H1 (cell line): ENCODE measurements around the gene ECT2L. TPM values are rescaled to one million over a fixed set of nuclear protein-coding genes. Genes with fewer than 3 reads are reported as not detected.

Experiments
- CHD2 ChIP-seq: IDR thresholded peaks from 2 replicates; pipeline ENCODE4 v1.6.1; 2012; ENCODE audit warnings: low read length, improper control_type of control experiment
- MAFK ChIP-seq: IDR thresholded peaks from 2 replicates; pipeline ENCODE4 v1.6.1; 2012; ENCODE audit warnings: low read depth, mild to moderate bottlenecking, improper control_type of control experiment, low read length
- SIRT6 ChIP-seq: IDR thresholded peaks from one replicate; pipeline ENCODE4 v1.7.1; 2012; ENCODE audit warnings: low read length, inconsistent platforms
- TCF12 ChIP-seq: IDR thresholded peaks from 2 replicates; pipeline ENCODE4 v1.6.1; 2011; ENCODE audit warnings: low read depth, mild to moderate bottlenecking, low read length
- YY1 ChIP-seq: IDR thresholded peaks from 2 replicates; pipeline ENCODE4 v1.6.1; 2011; ENCODE audit warnings: low read depth, mild to moderate bottlenecking, low read length
- ZNF274 ChIP-seq: IDR thresholded peaks from 2 replicates; pipeline ENCODE4 v1.7.0; 2012; ENCODE audit warnings: low read length, borderline replicate concordance; ENCODE audit errors: extremely low read depth
- polyA plus RNA-seq, 7 experiments: library from polyadenylated mRNA; depleted of rRNA in 3 of 7; stranded (reverse) in 5 of 7; unstranded in 2 of 7; fragments of >200 nt in 5 of 7; fragments of 200-250 nt in 2 of 7; gene quantifications; 1 replicate in 5 of 7; 2 replicates in 1 of 7; 4 replicates in 1 of 7; pipeline versions ENCODE4 v1.2.1 to v1.2.3, GENCODE V29; 2011 to 2013; ENCODE audit warnings: missing spikeins in 2 of 7, mixed read lengths in 2 of 7
- total RNA-seq: library from RNA; stranded (reverse); fragmentation: NEBNext Ultra II Directional; extraction: Animal tissue kit (Norgen Biotek cat#: 25700); gene quantifications from 2 replicates; pipeline ENCODE4 v1.2.1, GENCODE V29; 2021
- TF ChIP-seq, protein P1 (sequence below): fragments of 300-600 bp; sonication (generic); IDR thresholded peaks from 2 replicates; pipeline ENCODE4 v1.7.1; 2012; ENCODE audit warnings: low read length, moderate library complexity, mild to moderate bottlenecking, inconsistent platforms; ENCODE audit not compliant: insufficient replicate concordance
- TF ChIP-seq, protein P2 (sequence below), 3 experiments: IDR thresholded peaks; 1 replicate in 2 of 3; 2 replicates in 1 of 3; pipeline versions ENCODE4 v1.5.1 to v1.6.1; 2011; ENCODE audit warnings: low read length in 3 of 3, mild to moderate bottlenecking in 3 of 3, inconsistent platforms in 2 of 3, low read depth in 1 of 3, moderate library complexity in 1 of 3; ENCODE audit not compliant: insufficient read depth in 1 of 3; ENCODE audit errors: control extremely low read depth in 1 of 3

The ECT2L gene
- total and polyA plus RNA-seq, 2 of the 8 experiments (the other 6 are each of a cell fraction or from before 2014, with no cell fraction given): not detected

DNA sequence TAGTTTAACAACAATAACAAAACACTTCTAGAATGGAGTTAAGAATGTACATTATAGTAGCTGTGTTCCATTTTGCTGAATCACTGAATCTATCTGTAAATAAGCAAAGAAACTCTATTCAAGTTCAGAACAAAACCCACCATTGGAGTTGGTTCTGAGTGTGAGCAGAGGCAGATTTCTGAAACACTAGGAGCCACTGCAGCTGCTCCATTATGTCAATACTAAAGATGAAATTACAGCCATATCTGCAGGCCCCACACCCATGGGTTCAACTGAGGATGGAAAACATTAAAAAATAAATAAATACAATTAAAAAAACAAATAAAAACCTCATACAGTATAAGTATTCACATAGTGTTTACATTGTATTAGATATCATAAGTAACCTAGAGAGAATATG lies 101.1 kb downstream of the ECT2L start (continued):
- TF ChIP-seq, protein P1, sequence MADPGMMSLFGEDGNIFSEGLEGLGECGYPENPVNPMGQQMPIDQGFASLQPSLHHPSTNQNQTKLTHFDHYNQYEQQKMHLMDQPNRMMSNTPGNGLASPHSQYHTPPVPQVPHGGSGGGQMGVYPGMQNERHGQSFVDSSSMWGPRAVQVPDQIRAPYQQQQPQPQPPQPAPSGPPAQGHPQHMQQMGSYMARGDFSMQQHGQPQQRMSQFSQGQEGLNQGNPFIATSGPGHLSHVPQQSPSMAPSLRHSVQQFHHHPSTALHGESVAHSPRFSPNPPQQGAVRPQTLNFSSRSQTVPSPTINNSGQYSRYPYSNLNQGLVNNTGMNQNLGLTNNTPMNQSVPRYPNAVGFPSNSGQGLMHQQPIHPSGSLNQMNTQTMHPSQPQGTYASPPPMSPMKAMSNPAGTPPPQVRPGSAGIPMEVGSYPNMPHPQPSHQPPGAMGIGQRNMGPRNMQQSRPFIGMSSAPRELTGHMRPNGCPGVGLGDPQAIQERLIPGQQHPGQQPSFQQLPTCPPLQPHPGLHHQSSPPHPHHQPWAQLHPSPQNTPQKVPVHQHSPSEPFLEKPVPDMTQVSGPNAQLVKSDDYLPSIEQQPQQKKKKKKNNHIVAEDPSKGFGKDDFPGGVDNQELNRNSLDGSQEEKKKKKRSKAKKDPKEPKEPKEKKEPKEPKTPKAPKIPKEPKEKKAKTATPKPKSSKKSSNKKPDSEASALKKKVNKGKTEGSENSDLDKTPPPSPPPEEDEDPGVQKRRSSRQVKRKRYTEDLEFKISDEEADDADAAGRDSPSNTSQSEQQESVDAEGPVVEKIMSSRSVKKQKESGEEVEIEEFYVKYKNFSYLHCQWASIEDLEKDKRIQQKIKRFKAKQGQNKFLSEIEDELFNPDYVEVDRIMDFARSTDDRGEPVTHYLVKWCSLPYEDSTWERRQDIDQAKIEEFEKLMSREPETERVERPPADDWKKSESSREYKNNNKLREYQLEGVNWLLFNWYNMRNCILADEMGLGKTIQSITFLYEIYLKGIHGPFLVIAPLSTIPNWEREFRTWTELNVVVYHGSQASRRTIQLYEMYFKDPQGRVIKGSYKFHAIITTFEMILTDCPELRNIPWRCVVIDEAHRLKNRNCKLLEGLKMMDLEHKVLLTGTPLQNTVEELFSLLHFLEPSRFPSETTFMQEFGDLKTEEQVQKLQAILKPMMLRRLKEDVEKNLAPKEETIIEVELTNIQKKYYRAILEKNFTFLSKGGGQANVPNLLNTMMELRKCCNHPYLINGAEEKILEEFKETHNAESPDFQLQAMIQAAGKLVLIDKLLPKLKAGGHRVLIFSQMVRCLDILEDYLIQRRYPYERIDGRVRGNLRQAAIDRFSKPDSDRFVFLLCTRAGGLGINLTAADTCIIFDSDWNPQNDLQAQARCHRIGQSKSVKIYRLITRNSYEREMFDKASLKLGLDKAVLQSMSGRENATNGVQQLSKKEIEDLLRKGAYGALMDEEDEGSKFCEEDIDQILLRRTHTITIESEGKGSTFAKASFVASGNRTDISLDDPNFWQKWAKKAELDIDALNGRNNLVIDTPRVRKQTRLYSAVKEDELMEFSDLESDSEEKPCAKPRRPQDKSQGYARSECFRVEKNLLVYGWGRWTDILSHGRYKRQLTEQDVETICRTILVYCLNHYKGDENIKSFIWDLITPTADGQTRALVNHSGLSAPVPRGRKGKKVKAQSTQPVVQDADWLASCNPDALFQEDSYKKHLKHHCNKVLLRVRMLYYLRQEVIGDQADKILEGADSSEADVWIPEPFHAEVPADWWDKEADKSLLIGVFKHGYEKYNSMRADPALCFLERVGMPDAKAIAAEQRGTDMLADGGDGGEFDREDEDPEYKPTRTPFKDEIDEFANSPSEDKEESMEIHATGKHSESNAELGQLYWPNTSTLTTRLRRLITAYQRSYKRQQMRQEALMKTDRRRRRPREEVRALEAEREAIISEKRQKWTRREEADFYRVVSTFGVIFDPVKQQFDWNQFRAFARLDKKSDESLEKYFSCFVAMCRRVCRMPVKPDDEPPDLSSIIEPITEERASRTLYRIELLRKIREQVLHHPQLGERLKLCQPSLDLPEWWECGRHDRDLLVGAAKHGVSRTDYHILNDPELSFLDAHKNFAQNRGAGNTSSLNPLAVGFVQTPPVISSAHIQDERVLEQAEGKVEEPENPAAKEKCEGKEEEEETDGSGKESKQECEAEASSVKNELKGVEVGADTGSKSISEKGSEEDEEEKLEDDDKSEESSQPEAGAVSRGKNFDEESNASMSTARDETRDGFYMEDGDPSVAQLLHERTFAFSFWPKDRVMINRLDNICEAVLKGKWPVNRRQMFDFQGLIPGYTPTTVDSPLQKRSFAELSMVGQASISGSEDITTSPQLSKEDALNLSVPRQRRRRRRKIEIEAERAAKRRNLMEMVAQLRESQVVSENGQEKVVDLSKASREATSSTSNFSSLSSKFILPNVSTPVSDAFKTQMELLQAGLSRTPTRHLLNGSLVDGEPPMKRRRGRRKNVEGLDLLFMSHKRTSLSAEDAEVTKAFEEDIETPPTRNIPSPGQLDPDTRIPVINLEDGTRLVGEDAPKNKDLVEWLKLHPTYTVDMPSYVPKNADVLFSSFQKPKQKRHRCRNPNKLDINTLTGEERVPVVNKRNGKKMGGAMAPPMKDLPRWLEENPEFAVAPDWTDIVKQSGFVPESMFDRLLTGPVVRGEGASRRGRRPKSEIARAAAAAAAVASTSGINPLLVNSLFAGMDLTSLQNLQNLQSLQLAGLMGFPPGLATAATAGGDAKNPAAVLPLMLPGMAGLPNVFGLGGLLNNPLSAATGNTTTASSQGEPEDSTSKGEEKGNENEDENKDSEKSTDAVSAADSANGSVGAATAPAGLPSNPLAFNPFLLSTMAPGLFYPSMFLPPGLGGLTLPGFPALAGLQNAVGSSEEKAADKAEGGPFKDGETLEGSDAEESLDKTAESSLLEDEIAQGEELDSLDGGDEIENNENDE: no peak
- TF ChIP-seq MAFK (no peak), TCF12 (no peak), ZNF274 (no peak), YY1 (no peak), SIRT6 (no peak), CHD2 (no peak)
- TF ChIP-seq, protein P2, sequence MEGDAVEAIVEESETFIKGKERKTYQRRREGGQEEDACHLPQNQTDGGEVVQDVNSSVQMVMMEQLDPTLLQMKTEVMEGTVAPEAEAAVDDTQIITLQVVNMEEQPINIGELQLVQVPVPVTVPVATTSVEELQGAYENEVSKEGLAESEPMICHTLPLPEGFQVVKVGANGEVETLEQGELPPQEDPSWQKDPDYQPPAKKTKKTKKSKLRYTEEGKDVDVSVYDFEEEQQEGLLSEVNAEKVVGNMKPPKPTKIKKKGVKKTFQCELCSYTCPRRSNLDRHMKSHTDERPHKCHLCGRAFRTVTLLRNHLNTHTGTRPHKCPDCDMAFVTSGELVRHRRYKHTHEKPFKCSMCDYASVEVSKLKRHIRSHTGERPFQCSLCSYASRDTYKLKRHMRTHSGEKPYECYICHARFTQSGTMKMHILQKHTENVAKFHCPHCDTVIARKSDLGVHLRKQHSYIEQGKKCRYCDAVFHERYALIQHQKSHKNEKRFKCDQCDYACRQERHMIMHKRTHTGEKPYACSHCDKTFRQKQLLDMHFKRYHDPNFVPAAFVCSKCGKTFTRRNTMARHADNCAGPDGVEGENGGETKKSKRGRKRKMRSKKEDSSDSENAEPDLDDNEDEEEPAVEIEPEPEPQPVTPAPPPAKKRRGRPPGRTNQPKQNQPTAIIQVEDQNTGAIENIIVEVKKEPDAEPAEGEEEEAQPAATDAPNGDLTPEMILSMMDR (IDR thresholded peaks at IDR 0.05; ENCODE audit: control extremely low read depth in 1 of 3, insufficient read depth in 1 of 3, low read depth in 1 of 3, low read length in 3 of 3): no peak
